ENCODE data around the gene SYNDIG1.

The SYNDIG1 gene

GRCh38 chr20:24573557-24573956 is 104.1 kb downstream of the SYNDIG1 start:
- DNase-seq (ENCODE audit: low spot score), result no peak
- no peaks in the 10 kb centered on the region for H3K9me3 Mint-ChIP-seq
- no peaks in the 10 kb centered on the region for H3K27me3 Mint-ChIP-seq (ENCODE audit: low read depth)
- H3K4me1 Mint-ChIP-seq (ENCODE audit: low read depth), result no peaks in the 10 kb centered on the region
- no peaks in the 10 kb centered on the region for H3K36me3 Mint-ChIP-seq (ENCODE audit: low read depth)
- H3K27ac Mint-ChIP-seq, result no peak overlapping the region
- H3K4me3 Mint-ChIP-seq, result no peak overlapping the region

DNA sequence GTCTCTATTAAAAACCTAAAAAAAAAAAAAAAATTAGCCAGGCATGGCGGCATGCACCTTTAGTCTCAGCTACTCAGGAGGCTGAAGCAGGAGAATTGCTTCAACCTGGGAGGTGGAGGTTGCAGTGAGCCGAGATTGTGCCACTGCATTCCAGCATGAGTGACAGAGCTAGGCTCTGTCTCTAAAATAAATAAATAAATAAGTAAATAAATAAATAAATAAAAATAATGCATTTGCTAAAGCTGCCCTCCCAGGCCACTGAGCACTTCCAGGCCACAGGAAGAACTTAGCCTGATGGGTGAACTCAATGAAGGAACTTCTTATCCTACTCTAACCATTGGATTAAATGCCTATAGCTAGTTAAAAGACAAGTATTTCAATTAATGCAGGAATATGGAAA is 104.9 kb downstream of the SYNDIG1 start:
- H3K9me3 Mint-ChIP-seq, result no peaks in the 10 kb centered on the region
- no peak for DNase-seq (ENCODE audit: low spot score)
- H3K36me3 Mint-ChIP-seq (ENCODE audit: low read depth), result no peaks in the 10 kb centered on the region
- no peak overlapping the region for H3K4me3 Mint-ChIP-seq
- H3K27ac Mint-ChIP-seq, result no peak overlapping the region
- no peaks in the 10 kb centered on the region for H3K4me1 Mint-ChIP-seq (ENCODE audit: low read depth)
- H3K27me3 Mint-ChIP-seq (ENCODE audit: low read depth), result no peaks in the 10 kb centered on the region

GRCh38 chr20:24574797-24575196 is 105.4 kb downstream of the SYNDIG1 start:
- Mint-ChIP-seq H3K27me3 (ENCODE audit: low read depth) (no peaks in the 10 kb centered on the region), H3K9me3 (no peaks in the 10 kb centered on the region), H3K4me1 (ENCODE audit: low read depth) (no peaks in the 10 kb centered on the region), H3K4me3 (no peak overlapping the region), H3K36me3 (ENCODE audit: low read depth) (no peaks in the 10 kb centered on the region), H3K27ac (no peak overlapping the region)
- DNase-seq (ENCODE audit: low spot score), result no peak

- Mint-ChIP-seq H3K9me3 (no peaks in the 10 kb centered on the region), H3K4me3 (no peak overlapping the region), H3K36me3 (ENCODE audit: low read depth) (no peaks in the 10 kb centered on the region), H3K27me3 (ENCODE audit: low read depth) (no peaks in the 10 kb centered on the region), H3K4me1 (ENCODE audit: low read depth) (no peaks in the 10 kb centered on the region), H3K27ac (no peak overlapping the region)
- DNase-seq (ENCODE audit: low spot score), result no peak
Observed at GRCh38 chr20:24575811-24576210, 106.4 kb downstream of the SYNDIG1 start.

GRCh38 chr20:24576447-24576846 is 107.0 kb downstream of the SYNDIG1 start:
- DNase-seq (ENCODE audit: low spot score), result no peak
- Mint-ChIP-seq H3K27me3 (ENCODE audit: low read depth) (no peaks in the 10 kb centered on the region), H3K27ac (no peak overlapping the region), H3K4me1 (ENCODE audit: low read depth) (no peaks in the 10 kb centered on the region), H3K9me3 (no peaks in the 10 kb centered on the region), H3K4me3 (no peak overlapping the region), H3K36me3 (ENCODE audit: low read depth) (no peaks in the 10 kb centered on the region)

DNA sequence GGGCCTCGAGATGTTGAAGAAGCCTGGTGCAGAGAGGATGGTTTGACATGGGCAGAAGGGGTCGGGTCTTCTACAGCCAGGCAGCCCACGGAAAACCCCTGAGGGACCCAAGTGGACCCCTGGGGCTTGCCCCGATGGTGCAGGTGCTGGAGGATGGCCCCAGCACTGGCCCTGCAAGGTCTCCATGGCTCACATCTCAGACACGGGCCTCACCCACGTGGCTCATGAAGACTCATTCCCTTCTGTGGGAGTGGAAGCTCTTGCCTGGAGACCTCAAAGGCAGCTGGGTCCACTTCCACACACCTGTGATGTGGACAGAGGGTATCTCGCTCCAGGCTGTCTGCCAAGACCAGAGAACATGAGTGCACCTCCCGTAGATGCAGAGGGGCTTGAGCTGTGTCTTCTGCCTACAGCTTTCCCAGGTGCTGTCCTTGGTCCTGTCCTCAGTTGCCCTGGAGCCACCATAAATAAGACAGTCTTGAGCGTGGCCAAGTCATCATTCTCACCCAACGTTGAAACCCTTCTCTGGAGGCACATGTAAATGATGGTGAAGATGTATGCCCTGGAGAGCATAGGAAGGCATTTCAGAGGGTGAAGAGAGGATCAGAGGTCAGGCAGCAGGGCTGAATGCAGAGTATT is 108.0 kb downstream of the SYNDIG1 start:
- DNase-seq (ENCODE audit: low spot score), result no peak
- Mint-ChIP-seq H3K9me3 (no peaks in the 10 kb centered on the region), H3K4me3 (no peak overlapping the region), H3K27me3 (ENCODE audit: low read depth) (no peaks in the 10 kb centered on the region), H3K27ac (no peak overlapping the region), H3K4me1 (ENCODE audit: low read depth) (no peaks in the 10 kb centered on the region), H3K36me3 (ENCODE audit: low read depth) (no peaks in the 10 kb centered on the region)

DNA sequence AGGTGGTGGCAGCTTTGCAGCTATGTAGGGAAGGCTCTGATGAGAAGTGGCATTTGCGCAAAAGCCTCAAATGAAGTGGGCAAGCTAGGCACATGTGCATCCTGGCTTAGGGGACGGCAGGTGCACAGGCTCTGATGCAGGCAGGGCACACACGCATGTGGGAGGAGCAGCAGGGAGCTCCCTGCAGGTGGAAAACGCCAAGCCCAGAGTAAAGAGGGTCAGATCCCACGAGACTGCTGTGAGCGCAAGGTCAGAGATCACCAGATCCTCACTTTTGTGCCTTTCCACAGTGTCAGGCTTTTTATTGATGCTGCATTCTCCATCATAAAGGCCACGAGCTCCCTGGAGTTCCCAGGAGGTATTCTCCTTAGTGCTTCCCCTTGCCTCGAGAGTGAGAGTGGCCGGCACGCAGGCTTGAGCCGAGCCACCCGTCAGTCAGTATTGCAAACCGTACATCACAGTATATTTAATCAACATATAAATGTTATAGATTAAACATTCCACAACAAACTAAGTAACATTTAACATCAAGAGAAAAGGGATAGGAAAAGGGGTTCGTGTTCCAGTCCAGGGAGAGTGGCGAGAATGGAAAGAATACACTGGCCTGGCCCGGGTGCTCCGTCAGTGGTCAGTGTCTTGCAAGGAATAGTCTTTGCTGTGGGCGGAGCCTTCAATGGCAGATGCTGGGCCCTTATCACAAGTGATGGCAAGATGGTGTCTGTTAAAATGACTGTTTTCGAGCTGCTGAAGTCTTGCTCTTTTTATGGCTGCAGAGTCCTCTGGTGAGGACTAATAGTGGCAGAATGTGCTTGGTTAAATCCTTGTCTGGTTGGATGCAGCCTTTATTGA is 109.4 kb downstream of the SYNDIG1 start:
- DNase-seq (ENCODE audit: low spot score), result no peak

DNA sequence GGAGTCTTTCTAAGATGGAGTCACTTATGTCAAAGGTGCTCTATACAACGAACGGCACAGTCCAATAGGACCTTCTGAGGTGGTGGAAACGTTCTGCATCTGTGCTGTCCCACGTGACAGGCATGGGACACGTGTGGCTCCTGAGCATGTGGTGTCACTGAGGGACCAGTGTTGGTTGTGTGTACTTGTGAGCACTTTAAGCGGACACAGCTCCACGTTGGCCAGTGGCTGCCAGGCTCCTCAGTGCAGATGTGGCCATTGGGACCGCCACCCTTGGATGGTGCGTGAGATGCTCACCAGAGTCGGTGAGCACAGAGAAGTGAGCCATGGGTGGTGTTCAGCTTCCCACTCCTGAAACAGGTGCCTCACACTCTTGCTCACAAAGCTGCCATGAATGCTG is 110.0 kb downstream of the SYNDIG1 start:
- Mint-ChIP-seq H3K27me3 (ENCODE audit: low read depth) (no peaks in the 10 kb centered on the region), H3K4me1 (ENCODE audit: low read depth) (no peaks in the 10 kb centered on the region), H3K4me3 (no peak overlapping the region), H3K36me3 (ENCODE audit: low read depth) (no peaks in the 10 kb centered on the region), H3K9me3 (no peaks in the 10 kb centered on the region), H3K27ac (no peak overlapping the region)
- DNase-seq (ENCODE audit: low spot score), result no peak

More for the DNA sequence above, 109.4 kb downstream of the SYNDIG1 start:
- H3K4me1 Mint-ChIP-seq (ENCODE audit: low read depth), result no peaks in the 10 kb centered on the region
- H3K27ac Mint-ChIP-seq, result no peak overlapping the region
- no peaks in the 10 kb centered on the region for H3K27me3 Mint-ChIP-seq (ENCODE audit: low read depth)
- no peaks in the 10 kb centered on the region for H3K36me3 Mint-ChIP-seq (ENCODE audit: low read depth)
- H3K4me3 Mint-ChIP-seq, result no peak overlapping the region
- no peaks in the 10 kb centered on the region for H3K9me3 Mint-ChIP-seq

DNA sequence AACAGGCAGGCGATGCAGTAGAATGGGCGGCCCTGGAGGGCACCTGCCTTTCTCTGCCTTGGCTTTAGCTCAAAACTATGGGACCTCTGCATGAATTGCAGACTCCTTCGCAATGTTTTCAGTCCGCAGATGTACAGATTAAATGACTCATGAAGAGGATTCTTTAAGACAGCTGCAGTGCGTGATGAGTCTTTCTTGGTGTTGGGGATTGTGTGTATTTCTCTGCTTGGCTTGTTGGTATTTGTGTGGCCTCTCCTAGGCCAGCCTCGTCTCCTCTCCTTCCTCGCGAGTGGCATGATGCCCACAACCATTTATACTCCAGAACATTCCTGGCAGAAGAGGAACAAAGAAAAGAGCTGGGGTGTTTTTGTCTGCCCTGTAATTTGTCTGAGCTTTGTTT is 110.6 kb downstream of the SYNDIG1 start:
- Mint-ChIP-seq H3K27ac (no peak overlapping the region), H3K4me1 (ENCODE audit: low read depth) (no peaks in the 10 kb centered on the region), H3K9me3 (no peaks in the 10 kb centered on the region), H3K36me3 (ENCODE audit: low read depth) (no peaks in the 10 kb centered on the region), H3K4me3 (no peak overlapping the region), H3K27me3 (ENCODE audit: low read depth) (no peaks in the 10 kb centered on the region)
- no peak for DNase-seq (ENCODE audit: low spot score)

DNA sequence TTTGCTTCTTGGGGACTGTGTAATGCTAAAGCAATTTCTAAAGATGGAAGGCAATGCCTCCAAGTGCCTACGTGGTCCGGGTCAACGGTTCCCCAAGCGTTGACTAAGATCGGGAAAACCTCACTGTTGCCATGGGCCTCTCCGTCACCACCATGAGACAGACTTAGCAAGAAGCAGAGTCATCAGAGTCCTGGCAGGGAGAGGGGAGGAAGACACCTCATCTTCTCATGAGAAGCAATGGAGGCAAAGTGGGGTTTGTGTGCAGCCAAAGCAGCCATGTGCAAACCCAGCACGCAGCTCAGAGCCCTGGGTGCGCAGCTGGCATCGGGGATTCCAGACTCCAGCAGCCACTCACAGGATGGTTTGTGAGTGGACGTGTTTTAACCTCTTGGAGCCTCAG is 111.4 kb downstream of the SYNDIG1 start:
- Mint-ChIP-seq H3K4me3 (no peak overlapping the region), H3K27me3 (ENCODE audit: low read depth) (no peaks in the 10 kb centered on the region), H3K9me3 (no peaks in the 10 kb centered on the region), H3K36me3 (ENCODE audit: low read depth) (no peaks in the 10 kb centered on the region), H3K27ac (no peak overlapping the region), H3K4me1 (ENCODE audit: low read depth) (no peaks in the 10 kb centered on the region)
- no peak for DNase-seq (ENCODE audit: low spot score)

DNA sequence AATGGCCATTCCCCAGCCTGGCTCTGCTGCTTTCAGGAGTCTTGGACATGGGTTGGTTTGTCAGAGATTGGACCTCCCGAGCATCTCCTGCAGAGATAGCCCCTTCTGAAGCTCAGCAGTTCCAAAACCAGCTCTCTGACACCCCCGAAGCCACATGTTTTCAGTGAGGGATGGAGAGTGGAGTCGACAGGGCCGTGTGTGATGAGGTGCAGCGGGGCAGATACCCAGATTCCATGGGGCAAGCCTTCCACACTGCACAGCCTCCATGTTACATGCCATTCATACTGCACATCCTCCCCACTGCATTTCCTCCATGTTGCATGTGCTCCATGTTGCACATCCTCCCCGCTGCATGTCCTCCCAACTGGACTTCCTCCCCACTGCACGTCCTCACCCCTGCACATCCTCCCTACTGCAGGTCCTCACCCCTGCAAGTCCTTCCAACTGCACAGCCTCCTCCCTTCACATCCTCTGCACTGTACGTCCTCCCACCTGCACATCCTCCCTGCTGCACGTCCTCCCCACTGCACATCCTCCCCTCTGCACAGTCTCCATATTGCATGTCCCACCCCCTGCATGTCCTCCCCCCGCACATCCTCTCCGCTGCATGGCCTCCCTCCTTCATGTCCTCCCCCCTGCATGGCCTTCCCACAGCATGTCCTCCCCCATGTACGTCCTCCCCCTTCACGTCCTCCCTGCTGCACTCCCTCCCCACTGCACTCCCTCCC is 112.2 kb downstream of the SYNDIG1 start:
- Mint-ChIP-seq H3K4me3 (no peak overlapping the region), H3K27me3 (ENCODE audit: low read depth) (no peaks in the 10 kb centered on the region), H3K9me3 (no peaks in the 10 kb centered on the region), H3K36me3 (ENCODE audit: low read depth) (no peaks in the 10 kb centered on the region), H3K27ac (no peak overlapping the region), H3K4me1 (ENCODE audit: low read depth) (no peaks in the 10 kb centered on the region)
- no peak for DNase-seq (ENCODE audit: low spot score)

DNA sequence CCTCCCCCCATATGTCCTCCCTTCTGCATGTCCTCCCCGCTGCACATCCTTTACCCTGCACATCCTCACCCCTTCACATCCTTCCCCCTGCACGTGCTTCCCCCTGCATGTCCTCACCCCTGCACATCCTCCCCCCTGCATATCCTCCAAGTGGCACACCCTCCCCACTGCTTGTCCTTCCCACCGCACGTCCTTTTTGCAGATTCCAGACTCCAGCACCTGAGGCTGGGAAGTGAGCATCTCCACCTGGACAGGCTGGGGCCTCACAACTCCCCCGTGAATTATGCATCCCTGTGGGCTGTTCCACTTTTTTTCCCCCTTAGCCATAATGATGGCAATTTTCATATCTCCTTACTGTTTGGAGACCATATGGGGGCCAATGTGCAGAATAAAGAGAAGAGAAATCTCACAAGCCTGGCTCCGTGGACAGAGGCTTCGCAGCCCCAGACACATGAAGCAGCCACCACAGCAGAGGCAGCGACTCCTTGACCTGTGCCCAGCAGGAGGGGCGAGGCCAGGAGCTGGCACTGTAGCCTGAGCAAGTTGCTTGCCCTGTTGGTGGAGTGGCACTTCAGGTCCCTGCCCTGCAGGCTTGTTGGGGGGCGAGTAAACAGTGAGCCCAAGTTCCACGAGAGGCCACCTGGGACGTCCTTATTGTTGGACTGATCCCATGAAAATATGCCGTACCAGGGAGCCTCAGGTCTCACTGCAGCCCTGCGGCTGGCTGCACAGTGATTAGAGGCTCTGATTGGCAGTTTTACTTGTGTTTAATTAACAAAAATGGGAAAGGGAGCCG is 113.1 kb downstream of the SYNDIG1 start:
- Mint-ChIP-seq H3K36me3 (ENCODE audit: low read depth) (no peaks in the 10 kb centered on the region), H3K4me1 (ENCODE audit: low read depth) (no peaks in the 10 kb centered on the region), H3K9me3 (no peaks in the 10 kb centered on the region), H3K27ac (no peak overlapping the region), H3K4me3 (no peak overlapping the region), H3K27me3 (ENCODE audit: low read depth) (no peaks in the 10 kb centered on the region)
- DNase-seq (ENCODE audit: low spot score), result no peak

DNA sequence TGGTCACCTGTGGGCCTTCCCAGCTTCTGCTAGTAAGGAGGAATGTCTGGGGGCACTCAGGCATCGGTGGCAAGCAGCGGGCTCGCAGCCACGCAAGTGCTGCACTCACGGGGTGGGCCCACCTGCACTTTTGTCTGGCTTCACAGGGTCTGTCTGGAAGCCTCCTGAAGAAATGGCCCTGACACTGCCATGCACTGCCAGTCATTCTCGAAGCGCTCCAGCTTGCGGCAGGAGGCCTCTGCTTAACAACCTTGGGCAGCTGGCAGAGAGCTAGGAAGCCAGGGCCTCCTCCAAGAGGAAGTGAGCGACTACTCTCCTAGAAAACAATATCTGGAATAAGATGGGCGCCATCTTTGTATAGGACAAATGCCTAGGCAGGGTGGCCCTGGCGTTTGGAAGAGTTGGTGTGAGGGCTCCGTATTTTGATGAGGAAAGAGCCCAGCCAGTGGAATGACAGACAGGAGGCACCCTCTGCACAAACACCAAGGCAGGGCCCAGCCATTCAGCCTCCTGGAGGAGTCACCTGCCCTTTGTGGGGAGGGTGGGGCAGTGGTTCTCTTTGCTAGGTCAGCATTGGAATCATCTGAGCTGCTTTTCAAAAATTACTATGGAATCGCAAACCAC is 113.9 kb downstream of the SYNDIG1 start:
- no peak overlapping the region for H3K4me3 Mint-ChIP-seq

More for the DNA sequence above, 113.9 kb downstream of the SYNDIG1 start:
- Mint-ChIP-seq H3K27me3 (ENCODE audit: low read depth) (no peaks in the 10 kb centered on the region), H3K27ac (no peak overlapping the region), H3K9me3 (no peaks in the 10 kb centered on the region), H3K36me3 (ENCODE audit: low read depth) (no peaks in the 10 kb centered on the region), H3K4me1 (ENCODE audit: low read depth) (no peaks in the 10 kb centered on the region)
- no peak for DNase-seq (ENCODE audit: low spot score)

Data from T-helper 2 cell treated with Interferon-gamma antibody and Interleukin-4, amounts not matched to agents 5 μg/mL and 100 μg/mL, for 36 hours (primary cell).